ENCODE data around the gene ZBTB2. TPM values are rescaled to one million over a fixed set of nuclear protein-coding genes. Genes with fewer than 3 reads are reported as not detected.

Gene ZBTB2
- total and polyA plus RNA-seq, 2 donors (not counting 3 experiments of a cell fraction or from before 2014, with no cell fraction given), result 11.8 to 13.1 TPM

DNA sequence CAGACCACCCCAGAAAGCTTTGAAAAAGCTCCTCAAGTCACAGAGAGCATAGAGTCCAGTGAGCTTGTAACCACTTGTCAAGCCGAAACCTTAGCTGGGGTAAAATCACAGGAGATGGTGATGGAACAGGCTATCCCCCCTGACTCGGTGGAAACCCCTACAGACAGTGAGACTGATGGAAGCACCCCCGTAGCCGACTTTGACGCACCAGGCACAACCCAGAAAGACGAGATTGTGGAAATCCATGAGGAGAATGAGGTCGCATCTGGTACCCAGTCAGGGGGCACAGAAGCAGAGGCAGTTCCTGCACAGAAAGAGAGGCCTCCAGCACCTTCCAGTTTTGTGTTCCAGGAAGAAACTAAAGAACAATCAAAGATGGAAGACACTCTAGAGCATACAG is 39.6 kb downstream of the ZBTB2 start:
- H3K4me3 ChIP-seq (replicated peaks in 1 of 3; ENCODE audit: insufficient read depth in 1 of 3, low read depth in 1 of 3, low read length in 3 of 3), result no peak overlapping the region
- intact Hi-C loops (cut with micrococcal nuclease) (no loop called here), dilution Hi-C loops (cut with MboI; ENCODE audit: extremely low pct_ligation_motif_present, low sequenced_read_pairs) (no loop called here)
- H3K9me3 ChIP-seq (replicated peaks; ENCODE audit: control insufficient read depth, insufficient read depth, low read length), result no peaks in the 10 kb centered on the region
- no peak overlapping the region for H3K27ac ChIP-seq (ENCODE audit: insufficient read depth, low read depth, low read length)
- H4K20me1 ChIP-seq (replicated peaks; ENCODE audit: control insufficient read depth, extremely low read depth, insufficient read depth, low read length), result no peaks in the 10 kb centered on the region
- TF ChIP-seq MYC (IDR thresholded peaks at IDR 0.05; ENCODE audit: low read depth, low read length) (no peak), GATA2 (IDR thresholded peaks at IDR 0.05; ENCODE audit: insufficient read depth, insufficient read length, low read depth, low read length) (no peak), POLR2A (IDR thresholded peaks at IDR 0.05; ENCODE audit: low read depth, low read length) (no peak), POLR2AphosphoS5 (IDR thresholded peaks at IDR 0.05; ENCODE audit: insufficient read depth, low read depth, low read length) (no peak), MAX (IDR thresholded peaks at IDR 0.05; ENCODE audit: insufficient read depth, insufficient read length) (no peak), JUN (IDR thresholded peaks at IDR 0.05; ENCODE audit: borderline replicate concordance, insufficient read depth, insufficient read length, low read depth) (no peak)
- no peak overlapping the region for H3K4me2 ChIP-seq (ENCODE audit: insufficient read depth, low read length)
- no peak overlapping the region for H2AFZ ChIP-seq (ENCODE audit: low read depth, low read length)
- ChIA-PET POLR2A (no interaction called here), CTCF (interaction anchor here (1.6 kb wide), 1 partner anchor 460 kb away, joined by 5 read pairs; no protein-coding TSS in a partner anchor)
- H3K9me1 ChIP-seq (replicated peaks; ENCODE audit: control insufficient read depth, extremely low read depth, insufficient read depth, low read length), result no peaks in the 10 kb centered on the region
- no peak overlapping the region for H3K9ac ChIP-seq (replicated peaks; ENCODE audit: extremely low read depth, insufficient read depth, low read length)
- no peaks in the 10 kb centered on the region for H3K27me3 ChIP-seq (ENCODE audit: control insufficient read depth in 2 of 2, insufficient read depth in 2 of 2, low read length in 2 of 2)
- H3K36me3 ChIP-seq (ENCODE audit: control insufficient read depth in 2 of 2, extremely low read depth in 1 of 2, insufficient read depth in 2 of 2, low read length in 2 of 2), result peaks cover 12 to 33% of the 10 kb centered on the region in 2 experiments
- FAIRE-seq, result no peak
- BruUV-seq (replicated peaks), result no TSS peak
- no peak for DNase-seq (ENCODE audit: low read depth, low spot score)
- H3K4me1 ChIP-seq (ENCODE audit: control insufficient read depth, extremely low read depth, insufficient read depth, low read length), result peaks cover 4% of the 10 kb centered on the region
- peaks cover 17% of the 10 kb centered on the region for H3K79me2 ChIP-seq (ENCODE audit: control insufficient read depth, insufficient read depth, low read length)

GRCh38 chr6:151351146-151351700 is 40.1 kb downstream of the ZBTB2 start:
- FAIRE-seq, result no peak

More at GRCh38 chr6:151351146-151351700, 40.1 kb downstream of the ZBTB2 start:
- Histone ChIP-seq H3K36me3 (ENCODE audit: control insufficient read depth in 2 of 2, extremely low read depth in 1 of 2, insufficient read depth in 2 of 2, low read length in 2 of 2) (peaks cover 12 to 33% of the 10 kb centered on the region in 2 experiments), H2AFZ (ENCODE audit: low read depth, low read length) (no peak overlapping the region), H3K27me3 (ENCODE audit: control insufficient read depth in 2 of 2, insufficient read depth in 2 of 2, low read length in 2 of 2) (no peaks in the 10 kb centered on the region), H3K27ac (ENCODE audit: insufficient read depth, low read depth, low read length) (no peak overlapping the region), H4K20me1 (replicated peaks; ENCODE audit: control insufficient read depth, extremely low read depth, insufficient read depth, low read length) (no peaks in the 10 kb centered on the region), H3K79me2 (ENCODE audit: control insufficient read depth, insufficient read depth, low read length) (peaks cover 22% of the 10 kb centered on the region), H3K9ac (replicated peaks; ENCODE audit: extremely low read depth, insufficient read depth, low read length) (no peak overlapping the region), H3K4me2 (ENCODE audit: insufficient read depth, low read length) (no peak overlapping the region), H3K4me1 (ENCODE audit: control insufficient read depth, extremely low read depth, insufficient read depth, low read length) (no peaks in the 10 kb centered on the region), H3K9me3 (replicated peaks; ENCODE audit: control insufficient read depth, insufficient read depth, low read length) (no peaks in the 10 kb centered on the region), H3K4me3 (replicated peaks in 1 of 3; ENCODE audit: insufficient read depth in 1 of 3, low read depth in 1 of 3, low read length in 3 of 3) (no peak overlapping the region), H3K9me1 (replicated peaks; ENCODE audit: control insufficient read depth, extremely low read depth, insufficient read depth, low read length) (no peaks in the 10 kb centered on the region)
- CTCF ChIA-PET, result interaction anchor here (1.6 kb wide), 1 partner anchor 459 kb away, joined by 5 read pairs; no protein-coding TSS in a partner anchor
- intact Hi-C loops (cut with micrococcal nuclease) (no loop called here), dilution Hi-C loops (cut with MboI; ENCODE audit: extremely low pct_ligation_motif_present, low sequenced_read_pairs) (no loop called here)
- no TSS peak for BruUV-seq (replicated peaks)
- no peak for DNase-seq (ENCODE audit: low read depth, low spot score)
- POLR2A ChIA-PET, result no interaction called here
- TF ChIP-seq FOS (IDR thresholded peaks at IDR 0.05; ENCODE audit: borderline replicate concordance, insufficient read depth, low read length) (no peak), EZH2 (IDR thresholded peaks at IDR 0.05; ENCODE audit: borderline replicate concordance, low read depth, low read length, severe bottlenecking) (no peak), MYC (IDR thresholded peaks at IDR 0.05; ENCODE audit: low read depth, low read length) (no peak), POLR2AphosphoS5 (IDR thresholded peaks at IDR 0.05; ENCODE audit: insufficient read depth, low read depth, low read length) (peak; percentile 4), POLR2A (IDR thresholded peaks at IDR 0.05; ENCODE audit: low read depth, low read length) (no peak)
